Muscle of leg (tissue), 16 donors: Measurements from ENCODE around the gene FOXD4L1. TPM values are rescaled to one million over a fixed set of nuclear protein-coding genes. Genes with fewer than 3 reads are reported as not detected.
A peak's percentile ranks its signal among the peaks of the same experiment; 100 is the strongest.
"Not testable (repeated sequence)": the region's sequence is repeated elsewhere in the genome, so short reads cannot be mapped to it uniquely, and the experiment has no call there.

Experiments used
- DNase-seq: peaks from one replicate; pipeline ENCODE4 v3.0.0; 2013
- H3K27ac ChIP-seq: one replicate; pipeline ENCODE4 v1.5.1; 2013; ENCODE audit warnings: mild to moderate bottlenecking, low read length, control low read depth
- H3K27me3 ChIP-seq: one replicate; pipeline ENCODE4 v1.6.1; 2013; ENCODE audit warnings: low read length; ENCODE audit not compliant: control insufficient read depth, insufficient read depth
- H3K36me3 ChIP-seq: one replicate; pipeline ENCODE4 v1.6.1; 2013; ENCODE audit warnings: low read length; ENCODE audit not compliant: control insufficient read depth, insufficient read depth
- H3K4me1 ChIP-seq: one replicate; pipeline ENCODE4 v1.6.1; 2013; ENCODE audit warnings: low read length; ENCODE audit not compliant: control insufficient read depth, insufficient read depth
- H3K4me3 ChIP-seq: one replicate; pipeline ENCODE4 v1.5.1; 2013; ENCODE audit warnings: low read length, control low read depth
- H3K9me3 ChIP-seq: replicated peaks from 2 replicates; pipeline ENCODE4 v1.6.1; 2013; ENCODE audit warnings: low read depth, low read length; ENCODE audit not compliant: control insufficient read depth
- WGBS: methylation state at CpG from one replicate; pipeline ENCODE4 v1.1.5; 2013; ENCODE audit warnings: missing lambda C conversion rate; ENCODE audit not compliant: insufficient coverage; 5-methylcytosine and 5-hydroxymethylcytosine counted together
- long read RNA-seq, 11 donors: transcript quantifications; one replicate each; lab custom pipeline, GENCODE V29; 2026
- polyA plus RNA-seq, 8 donors: library from polyadenylated mRNA; unstranded; fragments of 120-200 nt; gene quantifications; one replicate each; pipeline versions ENCODE4 v1.2.1 to v1.2.3, GENCODE V29; 2013; ENCODE audit warnings: inconsistent platforms in 1 of 8, low replicate concordance in 1 of 8; ENCODE audit not compliant: insufficient read length in 8 of 8, insufficient read depth in 1 of 8
- total RNA-seq: library from RNA; stranded (reverse); fragments of 120-200 nt; gene quantifications from one replicate; pipeline ENCODE4 v1.2.4, GENCODE V29; 2013

FOXD4L1 gene
- total RNA-seq (0.13 TPM), polyA plus RNA-seq (1 to 10 TPM; 1.9 to 7.0 (median 3.2) TPM)
- long read RNA-seq, donor 1, partial matches to known transcripts, result 0 of 2 reads
- long read RNA-seq, donor 1, other reads (novel, unspliced or antisense), result 0 of 2 reads
- long read RNA-seq, donor 2, result 0 reads
- long read RNA-seq, donor 3, transcript FOXD4L1-201 (1 exons, 2,491 nt), result major isoform, 12 of 12 reads
- long read RNA-seq, donor 3, partial matches to known transcripts, result 0 of 12 reads
- long read RNA-seq, donor 3, other reads (novel, unspliced or antisense), result 0 of 12 reads
- long read RNA-seq, donor 4, partial matches to known transcripts, result 0 of 2 reads
- long read RNA-seq, donor 4, other reads (novel, unspliced or antisense), result 0 of 2 reads
- long read RNA-seq, donor 5, transcript FOXD4L1-201 (1 exons, 2,491 nt), result major isoform, 11 of 11 reads
- long read RNA-seq, donor 5, partial matches to known transcripts, result 0 of 11 reads
- long read RNA-seq, donor 5, other reads (novel, unspliced or antisense), result 0 of 11 reads
- long read RNA-seq, donor 6, transcript FOXD4L1-201 (1 exons, 2,491 nt), result major isoform, 13 of 13 reads
- long read RNA-seq, donor 6, partial matches to known transcripts, result 0 of 13 reads
- long read RNA-seq, donor 6, other reads (novel, unspliced or antisense), result 0 of 13 reads
- long read RNA-seq, donor 7, partial matches to known transcripts, result 0 of 3 reads
- long read RNA-seq, donor 7, other reads (novel, unspliced or antisense), result 0 of 3 reads
- long read RNA-seq, donor 8, partial matches to known transcripts, result 0 of 2 reads
- long read RNA-seq, donor 8, other reads (novel, unspliced or antisense), result 0 of 2 reads
- long read RNA-seq, donor 9, partial matches to known transcripts, result 0 of 2 reads
- long read RNA-seq, donor 9, other reads (novel, unspliced or antisense), result 0 of 2 reads
- long read RNA-seq, donor 10, partial matches to known transcripts, result 0 of 3 reads
- long read RNA-seq, donor 10, other reads (novel, unspliced or antisense), result 0 of 3 reads
- long read RNA-seq, donor 11, result 0 reads

DNA sequence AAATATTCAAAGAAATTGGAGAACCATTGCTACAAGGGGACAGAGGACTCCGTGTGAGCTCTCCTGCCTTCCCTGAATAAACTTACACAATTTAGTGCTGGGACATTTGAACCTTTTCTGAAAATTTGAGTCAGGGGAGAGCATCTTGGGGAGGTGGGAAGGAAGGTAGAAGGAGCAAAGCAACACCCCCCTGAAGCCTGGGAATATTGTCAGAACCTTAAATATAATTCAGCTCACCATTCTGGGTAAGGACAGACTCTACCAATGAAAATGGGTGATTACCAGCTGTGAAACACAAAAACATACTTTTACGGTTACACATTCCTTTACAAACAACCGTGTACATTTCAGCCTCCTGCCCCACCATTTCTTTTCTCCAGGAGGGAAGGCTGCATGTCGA is at the start of gene FOXD4L1:
TSS of gene FOXD4L1 (plus strand) at position 301 of the 400 bp plus-strand sequence. CDS start 592 bp downstream, outside the sequence.
- not testable (repeated sequence) for H3K4me1 ChIP-seq, H3K27ac ChIP-seq, H3K36me3 ChIP-seq, H3K9me3 ChIP-seq, DNase-seq, H3K4me3 ChIP-seq
- no CpG with 5 or more reads among the region's 4 CpGs for whole genome bisulfite sequencing
- H3K27me3 ChIP-seq, result peaks cover 26% of the 10 kb centered on the region

GRCh38 chr2:113465770-113466169 is 32.7 kb upstream of the FOXD4L1 start:
- not testable (repeated sequence) for H3K27ac ChIP-seq, H3K4me1 ChIP-seq, H3K4me3 ChIP-seq, H3K36me3 ChIP-seq, H3K9me3 ChIP-seq, H3K27me3 ChIP-seq
- peak; percentile 16 for DNase-seq

- not testable (repeated sequence) for DNase-seq, H3K27me3 ChIP-seq, H3K36me3 ChIP-seq, H3K4me1 ChIP-seq, H3K4me3 ChIP-seq, H3K27ac ChIP-seq, H3K9me3 ChIP-seq
- no CpG with 5 or more reads among the region's 24 CpGs for WGBS
Measured at GRCh38 chr2:113476688-113477368, 21.6 kb upstream of the FOXD4L1 start.

GRCh38 chr2:113496527-113496926 is 1.9 kb upstream of the FOXD4L1 start:
- peaks cover 10% of the 10 kb centered on the region for H3K27me3 ChIP-seq
- H3K9me3 ChIP-seq, H3K36me3 ChIP-seq, H3K4me1 ChIP-seq, H3K27ac ChIP-seq, H3K4me3 ChIP-seq, DNase-seq: not testable (repeated sequence)
- no CpG with 5 or more reads among the region's 13 CpGs for WGBS

GRCh38 chr2:113499019-113499885 is 787 bp downstream of the FOXD4L1 start:
- H3K27me3 ChIP-seq, result peaks cover 34% of the 10 kb centered on the region
- 0% methylated on average over 1 of the region's 62 CpGs for WGBS
- H3K9me3 ChIP-seq, H3K27ac ChIP-seq, DNase-seq, H3K4me1 ChIP-seq, H3K36me3 ChIP-seq, H3K4me3 ChIP-seq: not testable (repeated sequence)

DNA sequence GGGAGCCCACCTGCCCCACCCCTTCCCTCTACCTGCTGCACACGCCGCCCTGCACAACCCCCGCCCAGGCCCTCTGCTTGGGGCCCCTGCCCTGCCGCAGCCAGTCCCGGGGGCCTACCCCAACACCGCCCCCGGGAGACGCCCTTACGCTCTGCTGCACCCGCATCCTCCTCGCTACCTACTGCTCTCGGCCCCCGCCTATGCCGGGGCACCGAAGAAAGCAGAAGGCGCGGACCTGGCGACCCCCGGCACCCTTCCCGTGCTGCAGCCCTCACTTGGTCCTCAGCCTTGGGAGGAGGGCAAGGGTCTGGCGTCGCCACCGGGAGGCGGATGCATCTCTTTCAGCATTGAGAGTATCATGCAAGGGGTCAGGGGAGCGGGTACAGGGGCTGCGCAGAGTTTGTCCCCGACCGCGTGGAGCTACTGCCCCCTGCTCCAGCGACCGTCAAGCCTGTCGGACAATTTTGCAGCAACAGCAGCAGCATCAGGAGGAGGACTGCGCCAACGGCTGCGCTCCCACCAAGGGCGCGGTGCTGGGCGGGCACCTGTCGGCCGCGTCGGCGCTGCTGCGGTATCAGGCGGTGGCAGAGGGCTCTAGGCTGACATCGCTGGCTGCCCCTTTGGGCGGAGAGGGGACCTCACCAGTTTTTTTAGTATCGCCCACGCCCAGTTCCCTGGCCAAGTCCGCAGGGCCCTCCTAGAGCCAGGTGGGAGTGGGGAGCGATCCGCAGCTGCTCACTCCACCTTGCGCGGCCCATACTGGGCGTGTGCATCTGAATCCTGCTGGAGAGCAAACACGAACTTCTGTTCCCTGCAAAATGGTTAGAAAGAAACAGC is 1.6 kb downstream of the FOXD4L1 start:
- H3K9me3 ChIP-seq, DNase-seq, H3K4me1 ChIP-seq, H3K4me3 ChIP-seq, H3K27ac ChIP-seq, H3K36me3 ChIP-seq: not testable (repeated sequence)
- 0% methylated on average over 3 of the region's 56 CpGs for WGBS
- peaks cover 36% of the 10 kb centered on the region for H3K27me3 ChIP-seq

GRCh38 chr2:113500723-113501038 is 2.2 kb downstream of the FOXD4L1 start:
- H3K27ac ChIP-seq, DNase-seq, H3K36me3 ChIP-seq, H3K4me3 ChIP-seq, H3K9me3 ChIP-seq, H3K4me1 ChIP-seq: not testable (repeated sequence)
- H3K27me3 ChIP-seq, result peaks cover 38% of the 10 kb centered on the region
- no CpG with 5 or more reads among the region's 8 CpGs for WGBS

GRCh38 chr2:113502216-113503093 is 4.0 kb downstream of the FOXD4L1 start:
- not testable (repeated sequence) for H3K4me1 ChIP-seq, H3K9me3 ChIP-seq, DNase-seq, H3K36me3 ChIP-seq
- 1% methylated on average over 21 of the region's 73 CpGs for WGBS
- peak overlapping the region; percentile 75 for H3K27ac ChIP-seq
- H3K4me3 ChIP-seq, result peak overlapping the region; percentile 54
- peaks cover 38% of the 10 kb centered on the region for H3K27me3 ChIP-seq
